ENCODE measurements around the gene SNX9. TPM values are rescaled to one million over a fixed set of nuclear protein-coding genes. Genes with fewer than 3 reads are reported as not detected.

Gene SNX9
- total and polyA plus RNA-seq, 12 donors: 18.8 to 39.7 (median 31.2) TPM

DNA sequence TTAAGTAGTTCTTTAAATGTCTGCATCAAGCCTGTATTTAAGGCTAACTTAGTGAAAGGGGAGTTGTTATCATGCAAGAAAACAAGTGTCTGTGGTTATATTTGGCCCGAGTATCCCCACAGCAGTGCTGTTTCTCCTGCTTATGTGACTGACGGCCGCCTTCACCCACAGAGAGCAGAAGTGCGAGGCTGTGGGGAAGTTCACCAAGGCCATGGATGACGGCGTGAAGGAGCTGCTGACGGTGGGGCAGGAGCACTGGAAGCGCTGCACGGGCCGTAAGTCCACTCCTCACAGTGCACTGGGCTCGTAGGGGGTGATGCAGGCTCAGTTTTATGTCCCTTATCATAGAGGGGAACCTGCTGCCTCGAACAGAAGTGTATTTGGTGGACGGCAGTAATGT lies 105.4 kb downstream of the SNX9 start:
- Histone ChIP-seq H3K36me3 (peaks cover 0 to 100% (median 47%) of the 10 kb centered on the region in 9 donors), H3K9me3 (no peaks in the 10 kb centered on the region), H3K4me3 (no peak overlapping the region), H3K27ac (no peak overlapping the region), H3K27me3 (no peaks in the 10 kb centered on the region), H3K4me1 (no peaks in the 10 kb centered on the region)
- ATAC-seq (peak in 1 of 8 donors; percentile 30), DNase-seq (no peak)
- WGBS, 2 donors: 72 to 79% methylated on average over 13 of the region's 13 CpGs
- TF ChIP-seq, protein P1, sequence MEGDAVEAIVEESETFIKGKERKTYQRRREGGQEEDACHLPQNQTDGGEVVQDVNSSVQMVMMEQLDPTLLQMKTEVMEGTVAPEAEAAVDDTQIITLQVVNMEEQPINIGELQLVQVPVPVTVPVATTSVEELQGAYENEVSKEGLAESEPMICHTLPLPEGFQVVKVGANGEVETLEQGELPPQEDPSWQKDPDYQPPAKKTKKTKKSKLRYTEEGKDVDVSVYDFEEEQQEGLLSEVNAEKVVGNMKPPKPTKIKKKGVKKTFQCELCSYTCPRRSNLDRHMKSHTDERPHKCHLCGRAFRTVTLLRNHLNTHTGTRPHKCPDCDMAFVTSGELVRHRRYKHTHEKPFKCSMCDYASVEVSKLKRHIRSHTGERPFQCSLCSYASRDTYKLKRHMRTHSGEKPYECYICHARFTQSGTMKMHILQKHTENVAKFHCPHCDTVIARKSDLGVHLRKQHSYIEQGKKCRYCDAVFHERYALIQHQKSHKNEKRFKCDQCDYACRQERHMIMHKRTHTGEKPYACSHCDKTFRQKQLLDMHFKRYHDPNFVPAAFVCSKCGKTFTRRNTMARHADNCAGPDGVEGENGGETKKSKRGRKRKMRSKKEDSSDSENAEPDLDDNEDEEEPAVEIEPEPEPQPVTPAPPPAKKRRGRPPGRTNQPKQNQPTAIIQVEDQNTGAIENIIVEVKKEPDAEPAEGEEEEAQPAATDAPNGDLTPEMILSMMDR (IDR thresholded peaks at IDR 0.05): no peak
- intact Hi-C loops (cut with DNase I): no loop called here

DNA sequence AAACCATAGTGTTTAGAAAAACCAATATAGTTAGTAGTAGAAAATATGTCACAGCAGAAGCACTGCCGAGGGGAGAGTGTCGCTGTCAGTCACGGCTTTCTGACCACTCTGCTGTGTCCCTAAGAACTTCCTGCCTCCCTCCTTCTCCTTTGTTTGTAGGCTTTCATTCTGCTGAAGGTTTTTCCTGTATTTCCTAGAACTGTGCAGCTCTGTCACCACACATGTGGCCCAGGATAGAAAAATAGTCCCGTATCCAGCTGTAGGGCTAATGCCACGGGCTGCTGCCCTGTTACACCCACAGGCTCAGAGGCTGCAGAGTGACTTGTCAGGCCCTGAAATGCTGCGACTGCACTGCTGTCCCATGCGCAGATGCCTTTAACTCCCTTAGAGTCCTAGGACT lies 106.0 kb downstream of the SNX9 start:
- DNase-seq (no peak), ATAC-seq (no peak)

DNA sequence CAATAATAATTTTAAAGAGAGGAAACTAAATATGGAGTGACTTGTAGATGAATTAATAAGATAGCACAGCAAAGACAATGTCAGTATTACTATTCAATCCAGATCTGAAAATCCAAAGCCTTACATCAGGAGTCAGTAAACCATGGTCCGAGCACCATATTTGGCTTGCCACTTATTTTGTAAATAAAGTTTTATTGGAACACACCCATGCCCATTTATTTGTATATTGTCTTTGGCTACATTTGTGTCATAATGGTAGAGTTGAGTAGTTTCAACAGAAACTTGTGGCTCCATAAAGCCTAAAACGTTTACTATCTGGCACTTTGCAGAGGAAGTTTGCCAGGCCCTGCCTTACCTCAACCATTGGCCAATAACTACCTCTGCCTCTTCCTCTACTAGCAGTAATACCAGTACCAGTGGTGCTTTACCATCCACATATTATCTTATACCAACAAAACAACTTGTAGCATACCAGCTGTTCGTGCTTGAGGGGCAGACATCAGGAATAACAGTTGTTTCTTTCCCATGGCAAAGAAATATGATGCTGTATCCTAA lies 106.8 kb downstream of the SNX9 start:
- Histone ChIP-seq H3K27ac (no peak overlapping the region), H3K36me3 (peaks cover 0 to 100% (median 59%) of the 10 kb centered on the region in 9 donors), H3K27me3 (no peaks in the 10 kb centered on the region), H3K4me1 (no peaks in the 10 kb centered on the region), H3K4me3 (no peak overlapping the region), H3K9me3 (no peaks in the 10 kb centered on the region)
- TF ChIP-seq, protein P1 (IDR thresholded peaks at IDR 0.05): no peak
- DNase-seq: no peak
- ATAC-seq: no peak
- intact Hi-C loops (cut with DNase I): loop anchor here in 1 of 10 donors (10.0 kb wide), 1 partner anchor 145 kb away; no protein-coding TSS in a partner anchor
- WGBS, 2 donors: 85 to 88% methylated on average over 3 of the region's 3 CpGs

More for the DNA sequence above, 106.0 kb downstream of the SNX9 start:
- intact Hi-C loops (cut with DNase I): no loop called here
- WGBS, 2 donors: 81 to 87% methylated on average over 7 of the region's 7 CpGs
- peaks cover 0 to 100% (median 54%) of the 10 kb centered on the region in 9 donors for H3K36me3 ChIP-seq
- H3K4me1 ChIP-seq: no peaks in the 10 kb centered on the region
- TF ChIP-seq, protein P1 (IDR thresholded peaks at IDR 0.05): no peak
- H3K27me3 ChIP-seq: no peaks in the 10 kb centered on the region
- no peak overlapping the region for H3K4me3 ChIP-seq
- H3K9me3 ChIP-seq: no peaks in the 10 kb centered on the region
- no peak overlapping the region for H3K27ac ChIP-seq

DNA sequence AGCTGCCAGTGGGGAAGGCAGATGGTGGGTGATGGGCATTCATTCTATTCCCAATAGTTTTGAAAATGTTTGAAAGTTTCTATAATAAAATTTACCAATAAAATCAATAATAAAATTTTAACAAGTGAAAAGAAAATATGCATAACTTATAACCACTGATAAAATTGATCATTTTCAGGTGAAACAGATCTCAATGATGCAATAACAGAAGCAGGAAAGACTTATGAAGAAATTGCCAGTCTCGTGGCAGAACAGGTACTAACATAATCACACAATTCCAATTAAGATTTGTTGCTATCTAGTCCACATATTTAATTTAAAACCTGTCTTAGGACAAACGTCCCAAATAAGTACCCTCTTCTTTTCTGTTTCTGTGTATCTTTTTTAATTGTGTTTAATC lies 112.7 kb downstream of the SNX9 start:
- Histone ChIP-seq H3K27me3 (no peaks in the 10 kb centered on the region), H3K36me3 (peaks cover 0 to 100% (median 74%) of the 10 kb centered on the region in 9 donors), H3K4me3 (no peak overlapping the region), H3K9me3 (no peaks in the 10 kb centered on the region), H3K27ac (no peak overlapping the region), H3K4me1 (peaks cover 0 to 5% (median 0%) of the 10 kb centered on the region in 9 donors)
- intact Hi-C loops (cut with DNase I): loop anchor here in 1 of 10 donors (10.0 kb wide), 1 partner anchor 139 kb away; no protein-coding TSS in a partner anchor
- DNase-seq (no peak), ATAC-seq (no peak)
- TF ChIP-seq, protein P1 (IDR thresholded peaks at IDR 0.05): no peak
- WGBS, 2 donors: 69 to 75% methylated on average over 2 of the region's 2 CpGs

Measured in heart right ventricle (tissue), 16 donors.